ENCODE measurements around the gene STYK1. TPM values are rescaled to one million over a fixed set of nuclear protein-coding genes. Genes with fewer than 3 reads are reported as not detected.

STYK1 gene
- total and polyA plus RNA-seq, 10 of the 15 experiments (the other 5 are each of a cell fraction or from before 2014, with no cell fraction given), result 0.62 to 1.2 (median 0.82) TPM; not detected in 1

DNA sequence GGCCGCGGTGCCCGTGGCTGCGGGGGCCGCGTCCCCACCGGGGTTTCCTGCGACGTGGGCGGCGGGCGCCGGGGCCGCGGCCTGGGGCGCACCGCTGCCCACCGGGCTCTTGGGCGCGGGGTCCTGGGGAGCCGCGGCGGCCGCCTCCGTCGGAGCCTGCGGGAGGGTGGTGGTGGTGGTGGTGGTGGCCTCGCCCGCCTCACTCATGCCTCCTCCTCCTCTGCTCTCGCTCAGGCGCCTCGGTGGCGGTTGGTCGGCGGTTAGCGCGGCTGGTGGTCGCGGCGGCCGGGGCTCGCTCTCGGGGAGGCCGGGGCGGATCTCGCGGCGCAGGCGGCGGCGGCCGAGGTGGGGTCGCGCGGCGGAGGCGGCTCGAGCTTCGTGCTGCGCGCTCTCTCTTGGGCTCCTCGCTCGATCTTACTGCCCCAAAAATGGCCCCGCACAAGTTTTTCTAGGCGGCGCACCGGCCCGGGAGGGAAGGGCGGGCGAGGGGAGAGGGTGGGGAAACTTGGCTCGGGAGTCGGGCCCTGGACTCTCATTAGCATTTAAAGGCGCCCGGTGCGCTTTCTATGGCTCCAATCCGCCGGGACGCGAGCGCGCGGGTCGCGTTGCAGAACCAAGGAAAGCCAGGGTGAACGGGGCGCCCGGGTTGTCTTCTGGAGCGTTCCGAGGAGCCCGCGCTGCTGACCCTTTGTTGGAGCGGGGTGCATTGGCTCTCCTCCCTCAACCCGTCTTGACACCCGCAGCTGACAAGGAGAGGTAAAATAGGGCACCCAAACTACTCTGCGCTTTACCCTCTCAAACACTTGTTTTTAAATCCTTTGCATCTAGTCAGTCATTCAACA, 49.3 kb upstream of the STYK1 start, which contains the start of gene YBX3 (continued):
- 0 out of 2 replicates have a peak, but pooled peaks have one; percentile 8 for TF ChIP-seq IKZF1 (conservative IDR thresholded peaks at IDR 0.05)
- TF ChIP-seq FOS (IDR thresholded peaks at IDR 0.05; ENCODE audit: borderline replicate concordance, extremely low read depth, insufficient read length), result no peak
- TF ChIP-seq STAT1 (conservative IDR thresholded peaks at IDR 0.05), result no peak
- TF ChIP-seq ZNF217 (IDR thresholded peaks at IDR 0.05), result no peak
- TF ChIP-seq, protein P1, sequence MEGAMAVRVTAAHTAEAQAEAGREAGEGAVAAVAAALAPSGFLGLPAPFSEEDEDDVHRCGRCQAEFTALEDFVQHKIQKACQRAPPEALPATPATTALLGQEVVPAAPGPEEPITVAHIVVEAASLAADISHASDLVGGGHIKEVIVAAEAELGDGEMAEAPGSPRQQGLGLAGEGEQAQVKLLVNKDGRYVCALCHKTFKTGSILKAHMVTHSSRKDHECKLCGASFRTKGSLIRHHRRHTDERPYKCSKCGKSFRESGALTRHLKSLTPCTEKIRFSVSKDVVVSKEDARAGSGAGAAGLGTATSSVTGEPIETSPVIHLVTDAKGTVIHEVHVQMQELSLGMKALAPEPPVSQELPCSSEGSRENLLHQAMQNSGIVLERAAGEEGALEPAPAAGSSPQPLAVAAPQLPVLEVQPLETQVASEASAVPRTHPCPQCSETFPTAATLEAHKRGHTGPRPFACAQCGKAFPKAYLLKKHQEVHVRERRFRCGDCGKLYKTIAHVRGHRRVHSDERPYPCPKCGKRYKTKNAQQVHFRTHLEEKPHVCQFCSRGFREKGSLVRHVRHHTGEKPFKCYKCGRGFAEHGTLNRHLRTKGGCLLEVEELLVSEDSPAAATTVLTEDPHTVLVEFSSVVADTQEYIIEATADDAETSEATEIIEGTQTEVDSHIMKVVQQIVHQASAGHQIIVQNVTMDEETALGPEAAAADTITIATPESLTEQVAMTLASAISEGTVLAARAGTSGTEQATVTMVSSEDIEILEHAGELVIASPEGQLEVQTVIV (IDR thresholded peaks at IDR 0.05; ENCODE audit: borderline replicate concordance, partially characterized antibody), result no peak
- no peak for TF ChIP-seq BACH1 (IDR thresholded peaks at IDR 0.05; ENCODE audit: borderline replicate concordance)
- no peak for TF ChIP-seq CREB1 (IDR thresholded peaks at IDR 0.05; ENCODE audit: low read depth)
- TF ChIP-seq SMC3 (IDR thresholded peaks at IDR 0.05; ENCODE audit: borderline replicate concordance, low read length), result no peak
- TF ChIP-seq, protein P2, sequence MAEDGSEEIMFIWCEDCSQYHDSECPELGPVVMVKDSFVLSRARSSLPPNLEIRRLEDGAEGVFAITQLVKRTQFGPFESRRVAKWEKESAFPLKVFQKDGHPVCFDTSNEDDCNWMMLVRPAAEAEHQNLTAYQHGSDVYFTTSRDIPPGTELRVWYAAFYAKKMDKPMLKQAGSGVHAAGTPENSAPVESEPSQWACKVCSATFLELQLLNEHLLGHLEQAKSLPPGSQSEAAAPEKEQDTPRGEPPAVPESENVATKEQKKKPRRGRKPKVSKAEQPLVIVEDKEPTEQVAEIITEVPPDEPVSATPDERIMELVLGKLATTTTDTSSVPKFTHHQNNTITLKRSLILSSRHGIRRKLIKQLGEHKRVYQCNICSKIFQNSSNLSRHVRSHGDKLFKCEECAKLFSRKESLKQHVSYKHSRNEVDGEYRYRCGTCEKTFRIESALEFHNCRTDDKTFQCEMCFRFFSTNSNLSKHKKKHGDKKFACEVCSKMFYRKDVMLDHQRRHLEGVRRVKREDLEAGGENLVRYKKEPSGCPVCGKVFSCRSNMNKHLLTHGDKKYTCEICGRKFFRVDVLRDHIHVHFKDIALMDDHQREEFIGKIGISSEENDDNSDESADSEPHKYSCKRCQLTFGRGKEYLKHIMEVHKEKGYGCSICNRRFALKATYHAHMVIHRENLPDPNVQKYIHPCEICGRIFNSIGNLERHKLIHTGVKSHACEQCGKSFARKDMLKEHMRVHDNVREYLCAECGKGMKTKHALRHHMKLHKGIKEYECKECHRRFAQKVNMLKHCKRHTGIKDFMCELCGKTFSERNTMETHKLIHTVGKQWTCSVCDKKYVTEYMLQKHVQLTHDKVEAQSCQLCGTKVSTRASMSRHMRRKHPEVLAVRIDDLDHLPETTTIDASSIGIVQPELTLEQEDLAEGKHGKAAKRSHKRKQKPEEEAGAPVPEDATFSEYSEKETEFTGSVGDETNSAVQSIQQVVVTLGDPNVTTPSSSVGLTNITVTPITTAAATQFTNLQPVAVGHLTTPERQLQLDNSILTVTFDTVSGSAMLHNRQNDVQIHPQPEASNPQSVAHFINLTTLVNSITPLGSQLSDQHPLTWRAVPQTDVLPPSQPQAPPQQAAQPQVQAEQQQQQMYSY (CRISPR knock-in tag; IDR thresholded peaks at IDR 0.05), result no peak
- TF ChIP-seq, protein P3, sequence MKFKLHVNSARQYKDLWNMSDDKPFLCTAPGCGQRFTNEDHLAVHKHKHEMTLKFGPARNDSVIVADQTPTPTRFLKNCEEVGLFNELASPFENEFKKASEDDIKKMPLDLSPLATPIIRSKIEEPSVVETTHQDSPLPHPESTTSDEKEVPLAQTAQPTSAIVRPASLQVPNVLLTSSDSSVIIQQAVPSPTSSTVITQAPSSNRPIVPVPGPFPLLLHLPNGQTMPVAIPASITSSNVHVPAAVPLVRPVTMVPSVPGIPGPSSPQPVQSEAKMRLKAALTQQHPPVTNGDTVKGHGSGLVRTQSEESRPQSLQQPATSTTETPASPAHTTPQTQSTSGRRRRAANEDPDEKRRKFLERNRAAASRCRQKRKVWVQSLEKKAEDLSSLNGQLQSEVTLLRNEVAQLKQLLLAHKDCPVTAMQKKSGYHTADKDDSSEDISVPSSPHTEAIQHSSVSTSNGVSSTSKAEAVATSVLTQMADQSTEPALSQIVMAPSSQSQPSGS (IDR thresholded peaks at IDR 0.05; ENCODE audit: low read length), result no peak
- no peak for TF ChIP-seq RAD21 (IDR thresholded peaks at IDR 0.05; ENCODE audit: insufficient read depth, low read depth, low read length)
- no peak for TF ChIP-seq PAX8 (IDR thresholded peaks at IDR 0.05)
- TF ChIP-seq TAF1 (IDR thresholded peaks at IDR 0.05; ENCODE audit: borderline replicate concordance, low read depth, low read length), result 0 out of 2 replicates have a peak, but pooled peaks have one; percentile 7
- peak; percentile 8 for TF ChIP-seq RELA (IDR thresholded peaks at IDR 0.05; ENCODE audit: borderline replicate concordance, partially characterized antibody)

Measured in GM12878 (cell line).